ENCODE data around the gene CPVL. TPM values are rescaled to one million over a fixed set of nuclear protein-coding genes. Genes with fewer than 3 reads are reported as not detected.

The CPVL gene
- total and polyA plus RNA-seq, 8 donors = 1.6 to 25.6 (median 2.9) TPM

DNA sequence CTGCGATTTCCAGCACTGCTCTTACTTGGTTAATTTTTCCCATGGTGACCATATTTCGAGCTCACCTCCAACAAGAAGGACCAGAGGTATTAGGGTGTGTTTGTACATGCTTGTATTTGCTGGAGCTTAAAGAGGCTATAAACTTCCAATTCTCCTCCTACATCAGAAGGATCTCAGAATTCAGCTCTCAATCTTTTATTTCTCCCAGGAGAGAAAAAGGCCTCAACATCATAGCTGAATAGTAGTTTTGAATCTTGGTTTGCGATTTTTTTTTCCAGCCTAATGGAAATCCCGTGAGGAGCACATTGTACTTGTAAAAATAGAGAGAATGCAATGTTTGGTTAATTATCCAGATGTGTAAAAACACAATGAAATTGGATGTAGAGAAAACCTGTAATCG, 69.7 kb downstream of the CPVL start:
- H3K27me3 ChIP-seq = no peaks in the 10 kb centered on the region
- no peaks in the 10 kb centered on the region for H3K4me1 ChIP-seq
- ATAC-seq (no peak), FAIRE-seq (no peak), DNase-seq (no peak)
- intact Hi-C loops (cut with DNase I) = no loop called here
- H3K27ac ChIP-seq = no peak overlapping the region
- no peaks in the 10 kb centered on the region for H3K36me3 ChIP-seq
- 92 to 93% methylated on average over 5 of the region's 5 CpGs for WGBS, 2 donors
- TF ChIP-seq, protein P1, sequence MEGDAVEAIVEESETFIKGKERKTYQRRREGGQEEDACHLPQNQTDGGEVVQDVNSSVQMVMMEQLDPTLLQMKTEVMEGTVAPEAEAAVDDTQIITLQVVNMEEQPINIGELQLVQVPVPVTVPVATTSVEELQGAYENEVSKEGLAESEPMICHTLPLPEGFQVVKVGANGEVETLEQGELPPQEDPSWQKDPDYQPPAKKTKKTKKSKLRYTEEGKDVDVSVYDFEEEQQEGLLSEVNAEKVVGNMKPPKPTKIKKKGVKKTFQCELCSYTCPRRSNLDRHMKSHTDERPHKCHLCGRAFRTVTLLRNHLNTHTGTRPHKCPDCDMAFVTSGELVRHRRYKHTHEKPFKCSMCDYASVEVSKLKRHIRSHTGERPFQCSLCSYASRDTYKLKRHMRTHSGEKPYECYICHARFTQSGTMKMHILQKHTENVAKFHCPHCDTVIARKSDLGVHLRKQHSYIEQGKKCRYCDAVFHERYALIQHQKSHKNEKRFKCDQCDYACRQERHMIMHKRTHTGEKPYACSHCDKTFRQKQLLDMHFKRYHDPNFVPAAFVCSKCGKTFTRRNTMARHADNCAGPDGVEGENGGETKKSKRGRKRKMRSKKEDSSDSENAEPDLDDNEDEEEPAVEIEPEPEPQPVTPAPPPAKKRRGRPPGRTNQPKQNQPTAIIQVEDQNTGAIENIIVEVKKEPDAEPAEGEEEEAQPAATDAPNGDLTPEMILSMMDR (IDR thresholded peaks at IDR 0.05) = no peak
- H3K4me3 ChIP-seq = no peak overlapping the region
- no peaks in the 10 kb centered on the region for H3K9me3 ChIP-seq

DNA sequence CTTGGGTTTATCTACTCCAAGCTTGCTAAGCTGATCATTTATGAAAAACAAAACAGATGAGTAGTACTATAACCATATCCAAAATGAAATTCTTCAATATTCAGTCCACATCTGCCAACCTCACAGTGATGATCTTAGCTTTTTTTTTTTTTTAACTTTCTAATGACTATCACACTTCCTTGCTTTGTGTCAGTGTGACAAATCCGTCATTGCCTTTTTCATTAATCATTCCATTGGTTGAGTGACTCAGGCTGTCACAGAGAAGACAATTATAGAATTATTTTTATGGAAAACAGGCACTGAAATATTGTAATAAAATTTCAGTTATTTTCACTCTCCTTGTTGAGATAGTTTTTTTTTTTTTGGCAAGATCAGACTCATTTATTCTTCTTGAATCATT, 70.7 kb downstream of the CPVL start:
- Histone ChIP-seq H3K27ac (no peak overlapping the region), H3K36me3 (no peaks in the 10 kb centered on the region), H3K27me3 (no peaks in the 10 kb centered on the region), H3K9me3 (no peaks in the 10 kb centered on the region), H3K4me3 (no peak overlapping the region), H3K4me1 (no peaks in the 10 kb centered on the region)
- FAIRE-seq (no peak), ATAC-seq (no peak), DNase-seq (no peak)
- TF ChIP-seq, protein P1 (IDR thresholded peaks at IDR 0.05) = no peak
- 82 to 84% methylated on average over 1 of the region's 1 CpG for WGBS, 2 donors
- intact Hi-C loops (cut with DNase I) = no loop called here

DNA sequence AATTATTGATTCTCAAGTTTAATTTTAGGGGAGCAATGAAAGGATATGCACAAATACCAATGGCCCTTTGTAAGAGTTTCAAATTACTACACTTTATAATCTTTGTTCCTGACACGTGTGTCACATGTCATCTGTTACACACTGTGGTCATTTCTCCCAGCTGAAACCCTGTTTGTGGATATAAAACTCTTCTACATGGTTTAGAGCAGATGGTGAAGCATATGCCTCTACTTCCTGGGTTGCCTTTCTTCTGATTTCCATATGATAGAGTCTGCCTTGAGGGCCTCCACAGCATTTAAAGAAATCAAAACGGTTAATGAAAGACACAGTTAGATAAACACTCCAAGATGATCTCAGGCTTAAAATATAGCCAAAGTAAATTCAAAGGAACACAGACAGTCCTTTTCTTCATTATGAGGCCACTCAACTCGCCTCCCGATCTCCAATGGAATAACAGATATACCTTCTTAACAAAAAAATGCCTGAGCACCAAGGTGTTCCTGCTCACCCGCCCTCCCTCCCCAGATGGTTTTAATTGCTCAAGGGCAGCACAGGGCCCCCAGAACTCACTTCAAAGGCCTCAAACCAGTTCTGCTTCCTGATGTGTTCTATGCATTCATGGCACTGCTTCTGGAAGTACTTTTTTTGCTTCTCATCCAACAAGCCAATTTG, 75.0 kb downstream of the CPVL start:
- TF ChIP-seq, protein P1 (IDR thresholded peaks at IDR 0.05) = no peak
- FAIRE-seq (no peak), DNase-seq (no peak), ATAC-seq (no peak)
- H3K4me1 ChIP-seq = no peaks in the 10 kb centered on the region
- H3K27me3 ChIP-seq = no peaks in the 10 kb centered on the region
- 71 to 73% methylated on average over 5 of the region's 5 CpGs for WGBS, 2 donors
- intact Hi-C loops (cut with DNase I) = no loop called here
- H3K4me3 ChIP-seq = no peak overlapping the region
- H3K27ac ChIP-seq = no peak overlapping the region
- H3K9me3 ChIP-seq = no peaks in the 10 kb centered on the region
- H3K36me3 ChIP-seq = no peaks in the 10 kb centered on the region

DNA sequence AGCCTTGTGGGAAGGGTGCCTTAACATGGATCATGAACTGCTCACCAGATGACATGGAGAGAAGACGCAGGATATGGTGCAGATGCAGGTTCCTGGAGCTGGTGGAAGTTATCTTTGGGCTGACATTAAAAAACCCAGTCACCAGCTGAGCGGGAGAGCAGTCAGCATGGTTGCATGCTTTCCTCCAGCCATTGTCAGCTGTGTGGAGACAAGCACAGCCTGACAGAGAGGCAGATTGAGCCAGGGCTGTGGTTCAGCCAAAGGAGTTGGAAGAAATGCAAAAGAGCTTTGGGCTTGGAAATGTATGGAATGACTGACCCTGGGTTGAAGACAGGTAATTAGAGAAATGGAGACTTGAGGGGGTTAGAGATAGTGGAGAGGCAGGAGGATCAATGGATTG, 79.7 kb downstream of the CPVL start:
- H3K9me3 ChIP-seq = no peaks in the 10 kb centered on the region
- TF ChIP-seq, protein P1 (IDR thresholded peaks at IDR 0.05) = no peak
- no peaks in the 10 kb centered on the region for H3K4me1 ChIP-seq
- DNase-seq = no peak
- H3K4me3 ChIP-seq = no peak overlapping the region
- ATAC-seq = no peak
- H3K27me3 ChIP-seq = no peaks in the 10 kb centered on the region
- FAIRE-seq = no peak
- intact Hi-C loops (cut with DNase I) = no loop called here
- H3K27ac ChIP-seq = no peak overlapping the region
- 95 to 100% methylated on average over 2 of the region's 2 CpGs for WGBS, 2 donors
- H3K36me3 ChIP-seq = no peaks in the 10 kb centered on the region

DNA sequence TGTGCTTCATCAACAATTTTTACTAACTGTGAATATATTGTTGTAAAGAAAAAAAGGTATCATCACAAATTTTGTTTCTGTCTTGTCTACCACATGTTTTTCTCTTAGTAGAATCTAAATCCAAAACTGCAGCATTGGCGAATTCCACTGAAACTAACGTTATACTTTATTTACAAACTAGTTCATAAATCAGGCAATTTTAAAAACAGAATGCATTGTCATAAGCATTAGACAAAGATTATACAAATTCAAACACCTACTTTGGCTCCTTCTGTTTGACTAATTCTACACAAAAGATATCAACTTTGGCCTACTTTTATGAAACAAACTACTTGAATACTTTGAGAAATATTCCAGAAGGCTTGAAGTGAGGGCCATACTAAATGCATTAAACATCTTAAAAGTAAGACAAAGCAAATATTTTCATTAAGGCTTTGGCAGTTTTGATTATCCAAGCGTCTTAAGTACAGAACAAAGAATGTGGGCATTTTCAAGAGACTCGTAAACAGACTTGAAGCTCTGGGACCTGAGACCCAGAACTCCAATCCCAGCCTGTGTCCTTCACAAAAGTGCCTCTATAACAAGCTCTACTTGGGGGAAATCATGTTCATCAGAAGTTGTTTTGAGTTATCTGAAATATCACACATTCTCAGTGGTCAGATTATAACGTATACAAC, 81.0 kb downstream of the CPVL start:
- DNase-seq = no peak
- intact Hi-C loops (cut with DNase I) = no loop called here
- no peaks in the 10 kb centered on the region for H3K27me3 ChIP-seq
- no peaks in the 10 kb centered on the region for H3K9me3 ChIP-seq
- ATAC-seq = no peak
- FAIRE-seq = no peak
- TF ChIP-seq, protein P1 (IDR thresholded peaks at IDR 0.05) = no peak
- H3K27ac ChIP-seq = no peak overlapping the region
- 69% methylated on average over 5 of the region's 5 CpGs for WGBS, 2 donors
- no peaks in the 10 kb centered on the region for H3K36me3 ChIP-seq
- H3K4me3 ChIP-seq = no peak overlapping the region
- H3K4me1 ChIP-seq = no peaks in the 10 kb centered on the region
